Measurements from ENCODE around the gene MIOX. TPM values are rescaled to one million over a fixed set of nuclear protein-coding genes. Genes with fewer than 3 reads are reported as not detected.

Gene MIOX
- total and polyA plus RNA-seq, 2 experiments from 2014 or later, result not detected

DNA sequence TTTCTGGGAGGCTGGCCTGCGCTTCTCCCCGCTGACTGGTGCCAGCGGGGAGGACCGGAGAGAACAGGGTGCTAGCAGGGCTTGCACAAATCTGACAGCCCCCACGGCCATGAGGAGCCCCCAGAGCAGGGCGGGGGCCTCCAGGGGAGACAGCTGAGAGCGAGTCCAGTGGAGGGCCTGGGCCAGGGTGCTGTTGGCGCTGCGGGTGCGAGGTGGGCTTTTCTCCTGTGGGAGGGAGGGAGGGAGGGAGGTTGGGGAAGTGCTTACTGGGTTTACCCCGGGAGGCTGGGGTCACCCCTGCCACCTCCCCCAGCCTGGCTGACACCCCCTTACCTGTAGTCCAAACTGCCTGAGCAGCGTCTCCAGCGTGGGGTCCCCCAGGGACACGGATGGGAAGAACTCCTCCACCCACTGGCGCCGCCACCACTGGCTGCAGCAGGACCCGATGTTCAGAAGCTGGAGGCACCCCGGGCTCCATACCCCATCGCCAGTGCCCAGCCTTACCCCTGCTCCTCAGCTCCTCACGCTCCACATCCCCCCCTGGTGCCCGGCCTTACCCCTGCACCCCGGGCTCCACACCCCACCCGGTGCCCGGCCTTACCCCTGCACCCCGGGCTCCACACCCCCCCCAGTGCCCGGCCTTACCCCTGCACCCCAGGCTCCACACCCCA is 17.0 kb downstream of the MIOX start:
- H4K20me1 ChIP-seq (replicated peaks; ENCODE audit: insufficient read depth), result peaks cover 2% of the 10 kb centered on the region
- no peak overlapping the region for H3K27ac Mint-ChIP-seq
- DNase-seq (ENCODE audit: low spot score) (peak; percentile 47), ATAC-seq (peak; percentile 9)
- TF ChIP-seq, protein P1, sequence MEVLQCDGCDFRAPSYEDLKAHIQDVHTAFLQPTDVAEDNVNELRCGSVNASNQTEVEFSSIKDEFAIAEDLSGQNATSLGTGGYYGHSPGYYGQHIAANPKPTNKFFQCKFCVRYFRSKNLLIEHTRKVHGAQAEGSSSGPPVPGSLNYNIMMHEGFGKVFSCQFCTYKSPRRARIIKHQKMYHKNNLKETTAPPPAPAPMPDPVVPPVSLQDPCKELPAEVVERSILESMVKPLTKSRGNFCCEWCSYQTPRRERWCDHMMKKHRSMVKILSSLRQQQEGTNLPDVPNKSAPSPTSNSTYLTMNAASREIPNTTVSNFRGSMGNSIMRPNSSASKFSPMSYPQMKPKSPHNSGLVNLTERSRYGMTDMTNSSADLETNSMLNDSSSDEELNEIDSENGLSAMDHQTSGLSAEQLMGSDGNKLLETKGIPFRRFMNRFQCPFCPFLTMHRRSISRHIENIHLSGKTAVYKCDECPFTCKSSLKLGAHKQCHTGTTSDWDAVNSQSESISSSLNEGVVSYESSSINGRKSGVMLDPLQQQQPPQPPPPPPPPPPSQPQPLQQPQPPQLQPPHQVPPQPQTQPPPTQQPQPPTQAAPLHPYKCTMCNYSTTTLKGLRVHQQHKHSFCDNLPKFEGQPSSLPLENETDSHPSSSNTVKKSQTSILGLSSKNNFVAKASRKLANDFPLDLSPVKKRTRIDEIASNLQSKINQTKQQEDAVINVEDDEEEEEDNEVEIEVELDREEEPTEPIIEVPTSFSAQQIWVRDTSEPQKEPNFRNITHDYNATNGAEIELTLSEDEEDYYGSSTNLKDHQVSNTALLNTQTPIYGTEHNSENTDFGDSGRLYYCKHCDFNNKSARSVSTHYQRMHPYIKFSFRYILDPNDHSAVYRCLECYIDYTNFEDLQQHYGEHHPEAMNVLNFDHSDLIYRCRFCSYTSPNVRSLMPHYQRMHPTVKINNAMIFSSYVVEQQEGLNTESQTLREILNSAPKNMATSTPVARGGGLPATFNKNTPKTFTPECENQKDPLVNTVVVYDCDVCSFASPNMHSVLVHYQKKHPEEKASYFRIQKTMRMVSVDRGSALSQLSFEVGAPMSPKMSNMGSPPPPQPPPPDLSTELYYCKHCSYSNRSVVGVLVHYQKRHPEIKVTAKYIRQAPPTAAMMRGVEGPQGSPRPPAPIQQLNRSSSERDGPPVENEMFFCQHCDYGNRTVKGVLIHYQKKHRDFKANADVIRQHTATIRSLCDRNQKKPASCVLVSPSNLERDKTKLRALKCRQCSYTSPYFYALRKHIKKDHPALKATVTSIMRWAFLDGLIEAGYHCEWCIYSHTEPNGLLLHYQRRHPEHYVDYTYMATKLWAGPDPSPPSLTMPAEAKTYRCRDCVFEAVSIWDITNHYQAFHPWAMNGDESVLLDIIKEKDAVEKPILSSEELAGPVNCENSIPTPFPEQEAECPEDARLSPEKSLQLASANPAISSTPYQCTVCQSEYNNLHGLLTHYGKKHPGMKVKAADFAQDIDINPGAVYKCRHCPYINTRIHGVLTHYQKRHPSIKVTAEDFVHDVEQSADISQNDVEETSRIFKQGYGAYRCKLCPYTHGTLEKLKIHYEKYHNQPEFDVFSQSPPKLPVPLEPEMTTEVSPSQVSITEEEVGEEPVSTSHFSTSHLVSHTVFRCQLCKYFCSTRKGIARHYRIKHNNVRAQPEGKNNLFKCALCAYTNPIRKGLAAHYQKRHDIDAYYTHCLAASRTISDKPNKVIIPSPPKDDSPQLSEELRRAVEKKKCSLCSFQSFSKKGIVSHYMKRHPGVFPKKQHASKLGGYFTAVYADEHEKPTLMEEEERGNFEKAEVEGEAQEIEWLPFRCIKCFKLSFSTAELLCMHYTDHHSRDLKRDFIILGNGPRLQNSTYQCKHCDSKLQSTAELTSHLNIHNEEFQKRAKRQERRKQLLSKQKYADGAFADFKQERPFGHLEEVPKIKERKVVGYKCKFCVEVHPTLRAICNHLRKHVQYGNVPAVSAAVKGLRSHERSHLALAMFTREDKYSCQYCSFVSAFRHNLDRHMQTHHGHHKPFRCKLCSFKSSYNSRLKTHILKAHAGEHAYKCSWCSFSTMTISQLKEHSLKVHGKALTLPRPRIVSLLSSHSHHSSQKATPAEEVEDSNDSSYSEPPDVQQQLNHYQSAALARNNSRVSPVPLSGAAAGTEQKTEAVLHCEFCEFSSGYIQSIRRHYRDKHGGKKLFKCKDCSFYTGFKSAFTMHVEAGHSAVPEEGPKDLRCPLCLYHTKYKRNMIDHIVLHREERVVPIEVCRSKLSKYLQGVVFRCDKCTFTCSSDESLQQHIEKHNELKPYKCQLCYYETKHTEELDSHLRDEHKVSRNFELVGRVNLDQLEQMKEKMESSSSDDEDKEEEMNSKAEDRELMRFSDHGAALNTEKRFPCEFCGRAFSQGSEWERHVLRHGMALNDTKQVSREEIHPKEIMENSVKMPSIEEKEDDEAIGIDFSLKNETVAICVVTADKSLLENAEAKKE (CRISPR knock-in tag; IDR thresholded peaks at IDR 0.05), result no peak
- TF ChIP-seq, protein P2, sequence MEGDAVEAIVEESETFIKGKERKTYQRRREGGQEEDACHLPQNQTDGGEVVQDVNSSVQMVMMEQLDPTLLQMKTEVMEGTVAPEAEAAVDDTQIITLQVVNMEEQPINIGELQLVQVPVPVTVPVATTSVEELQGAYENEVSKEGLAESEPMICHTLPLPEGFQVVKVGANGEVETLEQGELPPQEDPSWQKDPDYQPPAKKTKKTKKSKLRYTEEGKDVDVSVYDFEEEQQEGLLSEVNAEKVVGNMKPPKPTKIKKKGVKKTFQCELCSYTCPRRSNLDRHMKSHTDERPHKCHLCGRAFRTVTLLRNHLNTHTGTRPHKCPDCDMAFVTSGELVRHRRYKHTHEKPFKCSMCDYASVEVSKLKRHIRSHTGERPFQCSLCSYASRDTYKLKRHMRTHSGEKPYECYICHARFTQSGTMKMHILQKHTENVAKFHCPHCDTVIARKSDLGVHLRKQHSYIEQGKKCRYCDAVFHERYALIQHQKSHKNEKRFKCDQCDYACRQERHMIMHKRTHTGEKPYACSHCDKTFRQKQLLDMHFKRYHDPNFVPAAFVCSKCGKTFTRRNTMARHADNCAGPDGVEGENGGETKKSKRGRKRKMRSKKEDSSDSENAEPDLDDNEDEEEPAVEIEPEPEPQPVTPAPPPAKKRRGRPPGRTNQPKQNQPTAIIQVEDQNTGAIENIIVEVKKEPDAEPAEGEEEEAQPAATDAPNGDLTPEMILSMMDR (conservative IDR thresholded peaks at IDR 0.05; ENCODE audit: low read depth in 2 of 2), result peak in 1 of 2 experiments; percentile 42; a peak in 2 of 4 replicates
- no peak for TF ChIP-seq EZH2phosphoT487 (IDR thresholded peaks at IDR 0.05; ENCODE audit: unreplicated experiment)
- no peak overlapping the region for H3K4me2 ChIP-seq
- no peaks in the 10 kb centered on the region for H3K36me3 ChIP-seq (ENCODE audit: insufficient read depth)
- 0 out of 2 replicates have a peak, but pooled peaks cover 1% of the 10 kb centered on the region for H3F3A ChIP-seq (replicated peaks; ENCODE audit: low read depth)
- no peaks in the 10 kb centered on the region for H3K9me2 ChIP-seq (ENCODE audit: insufficient read depth)
- H3K79me2 ChIP-seq (replicated peaks; ENCODE audit: insufficient read depth), result peaks cover 2% of the 10 kb centered on the region
- peaks cover 1% of the 10 kb centered on the region for H3K4me1 ChIP-seq (ENCODE audit: insufficient read depth)
- no peaks in the 10 kb centered on the region for H3K9me3 Mint-ChIP-seq
- peaks cover 13% of the 10 kb centered on the region for H3K27me3 Mint-ChIP-seq (ENCODE audit: insufficient read depth, low read depth, poor library complexity)
- H2AFZ ChIP-seq, result no peak overlapping the region
- H3K36me3 Mint-ChIP-seq (ENCODE audit: low read depth), result no peaks in the 10 kb centered on the region; the same call in 2 of the 3 replicates
- no peak overlapping the region for H3K4me3 ChIP-seq
- no peaks in the 10 kb centered on the region for H3K27me3 ChIP-seq (ENCODE audit: insufficient read depth)
- H3K4me1 Mint-ChIP-seq, result peaks cover 2% of the 10 kb centered on the region
- no peak overlapping the region for H3K27ac ChIP-seq (ENCODE audit: low read depth)
- H3K4me3 Mint-ChIP-seq, result no peak overlapping the region
